Adrenal gland (tissue), 12 donors: ENCODE results near the gene MYO5B. TPM values are rescaled to one million over a fixed set of nuclear protein-coding genes. Genes with fewer than 3 reads are reported as not detected.

Experiments used
- DNase-seq, 7 donors: peaks; one replicate each; pipeline ENCODE4 v3.0.0-alpha.2; 2019 to 2020
- H3K27ac ChIP-seq, 5 donors: fragments of 200-600 bp; sonication (generic) in 4 of 5; 1 replicate in 3 of 5; 2 replicates in 2 of 5; pipeline versions ENCODE4 v1.5.1 to v1.8.0; 2016 to 2020; ENCODE audit warnings: mild to moderate bottlenecking in 1 of 5
- H3K27me3 ChIP-seq: fragments of 200-600 bp; 2 replicates; pipeline ENCODE4 v1.8.0; 2021
- H3K36me3 ChIP-seq, 2 donors: fragments of 200-600 bp; replicated peaks in 1 of 2; 1 replicate in 1 of 2; 2 replicates in 1 of 2; pipeline versions ENCODE4 v1.5.1 to v1.8.0; 2018 to 2022
- H3K4me1 ChIP-seq, 2 donors: fragments of 200-600 bp; replicated peaks in 1 of 2; 1 replicate in 1 of 2; 2 replicates in 1 of 2; pipeline versions ENCODE4 v1.5.1 to v1.8.0; 2018 to 2021
- H3K4me3 ChIP-seq, 4 donors: fragments of 200-600 bp; sonication (generic) in 3 of 4; one replicate each; pipeline ENCODE4 v1.5.1; 2016 to 2018
- H3K9me3 ChIP-seq, 3 donors: fragments of 200-600 bp; sonication (generic) in 1 of 3; replicated peaks in 1 of 3; 1 replicate in 2 of 3; 2 replicates in 1 of 3; pipeline versions ENCODE4 v1.5.1 to v1.8.0; 2016 to 2021
- POLR2A ChIP-seq, 2 donors: fragments of 450-650 bp; IDR thresholded peaks; one replicate each; pipeline ENCODE4 v1.6.1; 2017; ENCODE audit warnings: antibody characterized with exemption in 2 of 2, mild to moderate bottlenecking in 2 of 2, moderate library complexity in 1 of 2
- WGBS, 4 donors: extraction: QIAGEN DNeasy Blood & Tissue Kit in 2 of 4; methylation state at CpG; one replicate each; pipeline versions ENCODE4 v1.1.5 to v1.1.7; 2013 to 2017; 5-methylcytosine and 5-hydroxymethylcytosine counted together
- intact Hi-C, 2 donors: fragments of 100-400 bp; cut with DNase I; formaldehyde crosslinking; loops; one replicate each; pipeline versions ENCODE4 v1.14.1 to v1.15.0; 2022 to 2023
- polyA plus RNA-seq, 3 donors: library from polyadenylated mRNA; stranded (reverse); fragments of 200-250 nt in 2 of 3; fragments of 350-450 nt in 1 of 3; fragmentation: Illumina TruSeq in 1 of 3; extraction: RNeasy Lipid Tissue Mini Kit (QIAGEN cat#74804) in 1 of 3; gene quantifications; one replicate each; pipeline ENCODE4 v1.2.3, GENCODE V29; 2013 to 2014
- total RNA-seq, 9 donors: library from RNA; depleted of rRNA in 4 of 9; stranded (reverse); fragments of >200 nt in 4 of 9; fragments of 120-200 nt in 1 of 9; fragmentation: NEBNext Ultra II Directional in 1 of 9; extraction: Animal tissue kit (Norgen Biotek cat#: 25700) in 1 of 9; gene quantifications; one replicate each; pipeline versions ENCODE4 v1.1.0 to v1.2.4, GENCODE V29; 2013 to 2023
- TF ChIP-seq, protein P1 (sequence below), 6 experiments: fragments of 450-650 bp in 4 of 6; fragments of 200-600 bp in 2 of 6; sonication (generic) in 1 of 6; IDR thresholded peaks; 1 replicate in 5 of 6; 2 replicates in 1 of 6; pipeline versions ENCODE4 v1.5.1 to v1.8.0; 2016 to 2021; ENCODE audit warnings: antibody characterized with exemption in 6 of 6, mild to moderate bottlenecking in 2 of 6, moderate library complexity in 1 of 6
- donor health status: healthy with polysubstance abuse.
- donor health status: Bipolar disorder and iron deficiency.
- donor health status: DM: yes; HTN: yes; CAD: no.
- donor health status: DM: no; HTN: no; CAD: no.
- donor health status: DM: no; HTN: no; CAD: no.
- donor health status: DM: yes; HTN: yes; CAD: no.

MYO5B gene
- total and polyA plus RNA-seq, 12 donors, result 0.61 to 9.3 (median 2.9) TPM

DNA sequence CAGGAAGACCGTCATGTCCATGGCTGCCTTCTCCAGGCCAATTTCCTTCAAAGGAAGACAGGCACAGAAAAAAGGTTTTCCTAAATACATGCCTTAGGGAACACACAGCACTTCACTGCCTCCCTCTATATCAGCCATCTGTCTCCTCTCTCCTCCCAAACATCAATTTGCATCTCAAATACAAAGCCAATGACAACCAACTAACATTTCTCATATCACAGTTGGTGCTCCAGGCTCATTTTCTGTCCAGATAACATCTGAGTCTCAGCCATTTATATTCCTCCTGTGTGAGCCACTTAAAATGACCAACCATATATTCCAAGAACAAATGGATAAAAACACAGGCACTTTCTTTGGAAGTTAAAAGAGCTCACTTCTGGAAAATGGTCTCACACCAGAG lies 319.2 kb downstream of the MYO5B start:
- Histone ChIP-seq H3K9me3 (no peaks in the 10 kb centered on the region), H3K27ac (no peak overlapping the region), H3K27me3 (no peaks in the 10 kb centered on the region), H3K4me3 (no peak overlapping the region), H3K4me1 (no peaks in the 10 kb centered on the region), H3K36me3 (no peaks in the 10 kb centered on the region)
- intact Hi-C loops, result no loop called here
- TF ChIP-seq POLR2A (IDR thresholded peaks at IDR 0.05), result no peak
- TF ChIP-seq, protein P1, sequence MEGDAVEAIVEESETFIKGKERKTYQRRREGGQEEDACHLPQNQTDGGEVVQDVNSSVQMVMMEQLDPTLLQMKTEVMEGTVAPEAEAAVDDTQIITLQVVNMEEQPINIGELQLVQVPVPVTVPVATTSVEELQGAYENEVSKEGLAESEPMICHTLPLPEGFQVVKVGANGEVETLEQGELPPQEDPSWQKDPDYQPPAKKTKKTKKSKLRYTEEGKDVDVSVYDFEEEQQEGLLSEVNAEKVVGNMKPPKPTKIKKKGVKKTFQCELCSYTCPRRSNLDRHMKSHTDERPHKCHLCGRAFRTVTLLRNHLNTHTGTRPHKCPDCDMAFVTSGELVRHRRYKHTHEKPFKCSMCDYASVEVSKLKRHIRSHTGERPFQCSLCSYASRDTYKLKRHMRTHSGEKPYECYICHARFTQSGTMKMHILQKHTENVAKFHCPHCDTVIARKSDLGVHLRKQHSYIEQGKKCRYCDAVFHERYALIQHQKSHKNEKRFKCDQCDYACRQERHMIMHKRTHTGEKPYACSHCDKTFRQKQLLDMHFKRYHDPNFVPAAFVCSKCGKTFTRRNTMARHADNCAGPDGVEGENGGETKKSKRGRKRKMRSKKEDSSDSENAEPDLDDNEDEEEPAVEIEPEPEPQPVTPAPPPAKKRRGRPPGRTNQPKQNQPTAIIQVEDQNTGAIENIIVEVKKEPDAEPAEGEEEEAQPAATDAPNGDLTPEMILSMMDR (IDR thresholded peaks at IDR 0.05), result no peak
- DNase-seq, result no peak
- WGBS, 4 donors, result 50 to 88% (median 78%) methylated on average over 1 of the region's 1 CpG

GRCh38 chr18:49875155-49875554 lies 319.8 kb downstream of the MYO5B start:
- intact Hi-C loops, result no loop called here

DNA sequence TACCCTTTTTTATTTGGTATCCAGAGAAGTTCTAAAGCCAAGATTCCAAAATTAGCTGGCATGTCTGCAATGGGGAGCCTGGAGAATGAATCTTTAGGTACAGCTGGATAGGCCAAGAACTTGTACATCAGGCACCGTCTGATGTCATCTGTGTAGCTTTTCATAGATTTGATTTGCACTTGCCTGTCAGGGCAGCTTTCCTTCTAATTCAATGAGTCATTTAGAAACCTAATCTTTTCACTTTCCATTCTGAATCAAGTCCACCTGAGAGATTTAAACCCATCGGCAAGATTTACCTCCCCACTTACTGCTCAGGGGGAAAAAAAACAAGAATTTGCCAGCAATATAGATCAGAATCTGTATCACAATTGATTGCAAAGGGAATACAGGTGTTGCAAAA lies 320.7 kb downstream of the MYO5B start:
- TF ChIP-seq, protein P1 (IDR thresholded peaks at IDR 0.05), result no peak
- TF ChIP-seq POLR2A (IDR thresholded peaks at IDR 0.05), result no peak
- no peak for DNase-seq
- H3K27ac ChIP-seq, result no peak overlapping the region
- H3K4me1 ChIP-seq, result no peaks in the 10 kb centered on the region
- H3K4me3 ChIP-seq, result no peak overlapping the region
- no peaks in the 10 kb centered on the region for H3K36me3 ChIP-seq
- no peaks in the 10 kb centered on the region for H3K27me3 ChIP-seq
- intact Hi-C loops, result no loop called here
- WGBS, 4 donors, result 91 to 92% (median 91%) methylated on average over 2 of the region's 2 CpGs
- H3K9me3 ChIP-seq, result no peaks in the 10 kb centered on the region

More at GRCh38 chr18:49875155-49875554, 319.8 kb downstream of the MYO5B start:
- Histone ChIP-seq H3K36me3 (no peaks in the 10 kb centered on the region), H3K9me3 (no peaks in the 10 kb centered on the region), H3K27ac (no peak overlapping the region), H3K4me3 (no peak overlapping the region), H3K4me1 (no peaks in the 10 kb centered on the region), H3K27me3 (no peaks in the 10 kb centered on the region)
- no peak for DNase-seq
- TF ChIP-seq, protein P1 (IDR thresholded peaks at IDR 0.05), result no peak
- TF ChIP-seq POLR2A (IDR thresholded peaks at IDR 0.05), result no peak
- 76 to 100% (median 93%) methylated on average over 1 to 3 of the region's 3 CpGs for WGBS, 4 donors

DNA sequence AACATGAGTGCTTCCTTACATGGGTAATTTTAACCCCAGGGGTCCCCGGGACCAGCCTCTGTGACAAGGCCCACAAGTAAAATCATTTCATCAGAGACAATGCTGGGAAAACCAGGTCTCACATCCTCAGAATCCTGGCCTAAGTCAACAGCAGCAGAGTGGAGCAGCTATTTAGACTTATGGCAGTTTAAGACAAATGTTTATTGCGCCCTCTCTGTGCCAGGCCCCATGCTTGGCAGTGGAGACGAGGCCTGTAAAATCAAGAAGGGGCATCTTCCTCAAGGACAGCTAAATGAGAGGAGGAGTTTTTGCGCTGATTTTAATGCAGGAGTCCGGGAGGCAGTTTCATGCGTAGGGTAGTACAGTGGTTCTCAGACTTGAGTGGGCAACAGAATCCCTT lies 325.6 kb downstream of the MYO5B start:
- Histone ChIP-seq H3K4me3 (no peak overlapping the region), H3K27me3 (no peaks in the 10 kb centered on the region), H3K27ac (no peak overlapping the region), H3K9me3 (no peaks in the 10 kb centered on the region), H3K36me3 (no peaks in the 10 kb centered on the region), H3K4me1 (no peaks in the 10 kb centered on the region)
- intact Hi-C loops, result no loop called here
- no peak for DNase-seq
- 80 to 93% (median 89%) methylated on average over 6 of the region's 6 CpGs for WGBS, 4 donors
- TF ChIP-seq, protein P1 (IDR thresholded peaks at IDR 0.05), result no peak
- TF ChIP-seq POLR2A (IDR thresholded peaks at IDR 0.05), result no peak
